ENCODE results near the gene RAVER1.

Gene RAVER1

GRCh38 chr19:10335352-10335985 lies 2.1 kb upstream of the RAVER1 start:
- DNase-seq (ENCODE audit: low read depth in 1 of 2, low spot score in 1 of 2) = no peak
- in situ Hi-C loops (cut with HindIII; ENCODE audit: low pct_unique_long_range_greater_than_20kb, low sequenced_read_pairs) = no loop called here
- no peak for TF ChIP-seq JUND (IDR thresholded peaks at IDR 0.05; ENCODE audit: low read depth)

- TF ChIP-seq JUND (IDR thresholded peaks at IDR 0.05; ENCODE audit: low read depth) = no peak
- in situ Hi-C loops (cut with HindIII; ENCODE audit: low pct_unique_long_range_greater_than_20kb, low sequenced_read_pairs) = no loop called here
- peak; percentile 73 to 97 for DNase-seq (ENCODE audit: low read depth in 1 of 2, low spot score in 1 of 2)
Observed at GRCh38 chr19:10334588-10335351, 1.4 kb upstream of the RAVER1 start.

GRCh38 chr19:10333758-10334587 lies 644 bp upstream of the RAVER1 start:
- in situ Hi-C loops (cut with HindIII; ENCODE audit: low pct_unique_long_range_greater_than_20kb, low sequenced_read_pairs) = no loop called here
- TF ChIP-seq JUND (IDR thresholded peaks at IDR 0.05; ENCODE audit: low read depth) = no peak
- no peak for DNase-seq (ENCODE audit: low read depth in 1 of 2, low spot score in 1 of 2)

- no peak for DNase-seq (ENCODE audit: low read depth in 1 of 2, low spot score in 1 of 2)
- in situ Hi-C loops (cut with HindIII; ENCODE audit: low pct_unique_long_range_greater_than_20kb, low sequenced_read_pairs) = no loop called here
Observed at GRCh38 chr19:10332158-10332964, 968 bp downstream of the RAVER1 start.

GRCh38 chr19:10329555-10329954 lies 3.8 kb downstream of the RAVER1 start:
- no peak for DNase-seq (ENCODE audit: low read depth in 1 of 2, low spot score in 1 of 2)
- in situ Hi-C loops (cut with HindIII; ENCODE audit: low pct_unique_long_range_greater_than_20kb, low sequenced_read_pairs) = no loop called here
- no peak for TF ChIP-seq JUND (IDR thresholded peaks at IDR 0.05; ENCODE audit: low read depth)

More at GRCh38 chr19:10332158-10332964, 968 bp downstream of the RAVER1 start:
- no peak for TF ChIP-seq JUND (IDR thresholded peaks at IDR 0.05; ENCODE audit: low read depth)

- no peak for TF ChIP-seq JUND (IDR thresholded peaks at IDR 0.05; ENCODE audit: low read depth)
- in situ Hi-C loops (cut with HindIII; ENCODE audit: low pct_unique_long_range_greater_than_20kb, low sequenced_read_pairs) = no loop called here
- no peak for DNase-seq (ENCODE audit: low read depth in 1 of 2, low spot score in 1 of 2)
Observed at GRCh38 chr19:10328558-10329429, 4.5 kb downstream of the RAVER1 start.

- TF ChIP-seq JUND (IDR thresholded peaks at IDR 0.05; ENCODE audit: low read depth) = no peak
- DNase-seq (ENCODE audit: low read depth in 1 of 2, low spot score in 1 of 2) = no peak
- in situ Hi-C loops (cut with HindIII; ENCODE audit: low pct_unique_long_range_greater_than_20kb, low sequenced_read_pairs) = no loop called here
Observed at GRCh38 chr19:10327793-10328192, 5.5 kb downstream of the RAVER1 start.

- TF ChIP-seq JUND (IDR thresholded peaks at IDR 0.05; ENCODE audit: low read depth) = no peak
- no peak for DNase-seq (ENCODE audit: low read depth in 1 of 2, low spot score in 1 of 2)
- in situ Hi-C loops (cut with HindIII; ENCODE audit: low pct_unique_long_range_greater_than_20kb, low sequenced_read_pairs) = no loop called here
Observed at GRCh38 chr19:10325732-10326131, 7.6 kb downstream of the RAVER1 start.

GRCh38 chr19:10321874-10322835 lies 11.2 kb downstream of the RAVER1 start:
- no peak for TF ChIP-seq JUND (IDR thresholded peaks at IDR 0.05; ENCODE audit: low read depth)
- DNase-seq (ENCODE audit: low read depth in 1 of 2, low spot score in 1 of 2) = no peak
- in situ Hi-C loops (cut with HindIII; ENCODE audit: low pct_unique_long_range_greater_than_20kb, low sequenced_read_pairs) = no loop called here

GRCh38 chr19:10321417-10321797 lies 11.9 kb downstream of the RAVER1 start:
- in situ Hi-C loops (cut with HindIII; ENCODE audit: low pct_unique_long_range_greater_than_20kb, low sequenced_read_pairs) = no loop called here
- TF ChIP-seq JUND (IDR thresholded peaks at IDR 0.05; ENCODE audit: low read depth) = no peak
- DNase-seq (ENCODE audit: low read depth in 1 of 2, low spot score in 1 of 2) = no peak
